ENCODE data around the gene PAF1.
A peak's percentile ranks its signal among the peaks of the same experiment; 100 is the strongest.

- TF ChIP-seq CTCF (IDR thresholded peaks at IDR 0.05) (peak in 4 of 7 experiments; percentile 69 to 85 (median 78)), EP300 (IDR thresholded peaks at IDR 0.05) (no peak), POLR2A (IDR thresholded peaks at IDR 0.05) (peak in 2 of 4 donors; percentile 79 to 95), POLR2AphosphoS5 (IDR thresholded peaks at IDR 0.05) (peak; percentile 74 to 99 (median 97))
Observed at GRCh38 chr19:39412100-39412866, 21.4 kb upstream of the PAF1 start, which contains the start of gene PLEKHG2.

Data from stomach (tissue), 4 donors.